B cell (primary cell): ENCODE data around the gene PCSK2.

Source experiments
- EZH2 ChIP-seq: IDR thresholded peaks from 2 replicates; pipeline ENCODE4 v1.6.1; 2012; ENCODE audit warnings: borderline replicate concordance, low read depth, mild to moderate bottlenecking, moderate library complexity, low read length; ENCODE audit not compliant: insufficient read depth, poor library complexity, severe bottlenecking
- TF ChIP-seq, protein P1 (sequence below): fragments of 200-600 bp; IDR thresholded peaks from one replicate; pipeline ENCODE4 v1.8.0; 2022; ENCODE audit warnings: antibody characterized with exemption, mild to moderate bottlenecking

DNA sequence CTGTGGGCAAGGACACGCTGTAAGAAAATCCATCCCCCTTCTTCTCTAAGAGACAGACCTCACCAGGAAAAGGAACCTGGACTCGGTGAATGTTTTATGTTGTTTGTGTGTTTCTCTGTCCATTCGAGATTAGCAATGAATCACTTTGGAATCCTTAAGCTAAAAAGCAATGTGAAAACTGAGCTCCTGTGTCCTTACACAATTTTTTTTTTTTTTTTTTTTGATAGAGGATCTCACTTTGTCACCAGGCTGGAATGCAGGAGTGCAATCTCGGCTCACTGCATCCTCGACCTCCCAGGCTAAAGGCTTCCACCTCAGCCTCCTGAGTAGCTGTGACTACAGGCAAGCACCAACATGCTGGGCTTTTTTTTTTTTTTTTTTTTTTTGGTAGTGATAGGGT is 272.2 kb downstream of the PCSK2 start:
- TF ChIP-seq, protein P1, sequence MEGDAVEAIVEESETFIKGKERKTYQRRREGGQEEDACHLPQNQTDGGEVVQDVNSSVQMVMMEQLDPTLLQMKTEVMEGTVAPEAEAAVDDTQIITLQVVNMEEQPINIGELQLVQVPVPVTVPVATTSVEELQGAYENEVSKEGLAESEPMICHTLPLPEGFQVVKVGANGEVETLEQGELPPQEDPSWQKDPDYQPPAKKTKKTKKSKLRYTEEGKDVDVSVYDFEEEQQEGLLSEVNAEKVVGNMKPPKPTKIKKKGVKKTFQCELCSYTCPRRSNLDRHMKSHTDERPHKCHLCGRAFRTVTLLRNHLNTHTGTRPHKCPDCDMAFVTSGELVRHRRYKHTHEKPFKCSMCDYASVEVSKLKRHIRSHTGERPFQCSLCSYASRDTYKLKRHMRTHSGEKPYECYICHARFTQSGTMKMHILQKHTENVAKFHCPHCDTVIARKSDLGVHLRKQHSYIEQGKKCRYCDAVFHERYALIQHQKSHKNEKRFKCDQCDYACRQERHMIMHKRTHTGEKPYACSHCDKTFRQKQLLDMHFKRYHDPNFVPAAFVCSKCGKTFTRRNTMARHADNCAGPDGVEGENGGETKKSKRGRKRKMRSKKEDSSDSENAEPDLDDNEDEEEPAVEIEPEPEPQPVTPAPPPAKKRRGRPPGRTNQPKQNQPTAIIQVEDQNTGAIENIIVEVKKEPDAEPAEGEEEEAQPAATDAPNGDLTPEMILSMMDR: no peak
- no peak for TF ChIP-seq EZH2
